Stomach (tissue), 4 donors: Measurements from ENCODE around the gene CDY1B.
"Not testable (repeated sequence)": the region's sequence is repeated elsewhere in the genome, so short reads cannot be mapped to it uniquely, and the experiment has no call there.

Experiments
- EP300 ChIP-seq: sonication (generic); formaldehyde crosslinking; IDR thresholded peaks from one replicate; pipeline ENCODE4 v1.6.1; 2017; ENCODE audit warnings: antibody characterized with exemption
- POLR2A ChIP-seq, 4 donors: fragments of 450-650 bp; IDR thresholded peaks; one replicate each; pipeline ENCODE4 v1.6.1; 2016; ENCODE audit warnings: antibody characterized with exemption in 4 of 4, control low read depth in 2 of 4, mild to moderate bottlenecking in 1 of 4, moderate library complexity in 1 of 4
- POLR2AphosphoS5 ChIP-seq, 3 donors: sonication (generic); formaldehyde crosslinking; IDR thresholded peaks; one replicate each; pipeline ENCODE4 v1.6.1; 2016; ENCODE audit warnings: antibody characterized with exemption in 3 of 3
- TF ChIP-seq, protein P1 (sequence below), 7 experiments: fragments of 450-650 bp in 4 of 7; fragments of 200-600 bp in 3 of 7; sonication (generic) in 3 of 7; IDR thresholded peaks; one replicate each; pipeline ENCODE4 v1.5.1; 2016 to 2019; ENCODE audit warnings: antibody characterized with exemption in 7 of 7, control low read depth in 2 of 7, mild to moderate bottlenecking in 1 of 7

DNA sequence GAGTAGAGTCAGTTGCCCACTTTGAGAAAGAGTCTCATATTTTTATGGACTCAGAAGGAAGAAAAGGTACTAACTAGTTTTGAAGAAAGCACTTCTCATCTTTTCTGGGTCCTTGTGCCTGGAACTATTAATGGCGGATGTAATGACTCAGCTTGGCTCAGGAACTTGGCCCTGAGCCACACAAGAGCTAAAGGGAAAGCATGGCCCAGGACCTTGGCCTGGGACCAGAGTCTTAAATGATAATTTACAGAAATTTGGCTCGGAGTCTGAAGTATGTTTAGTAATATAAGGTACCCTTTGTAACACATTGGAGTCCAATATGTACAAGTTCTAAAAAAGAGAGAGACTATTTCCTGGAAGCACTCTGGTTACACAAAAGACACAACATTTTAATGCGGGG lies 4.6 kb downstream of the CDY1B start:
- TF ChIP-seq, protein P1, sequence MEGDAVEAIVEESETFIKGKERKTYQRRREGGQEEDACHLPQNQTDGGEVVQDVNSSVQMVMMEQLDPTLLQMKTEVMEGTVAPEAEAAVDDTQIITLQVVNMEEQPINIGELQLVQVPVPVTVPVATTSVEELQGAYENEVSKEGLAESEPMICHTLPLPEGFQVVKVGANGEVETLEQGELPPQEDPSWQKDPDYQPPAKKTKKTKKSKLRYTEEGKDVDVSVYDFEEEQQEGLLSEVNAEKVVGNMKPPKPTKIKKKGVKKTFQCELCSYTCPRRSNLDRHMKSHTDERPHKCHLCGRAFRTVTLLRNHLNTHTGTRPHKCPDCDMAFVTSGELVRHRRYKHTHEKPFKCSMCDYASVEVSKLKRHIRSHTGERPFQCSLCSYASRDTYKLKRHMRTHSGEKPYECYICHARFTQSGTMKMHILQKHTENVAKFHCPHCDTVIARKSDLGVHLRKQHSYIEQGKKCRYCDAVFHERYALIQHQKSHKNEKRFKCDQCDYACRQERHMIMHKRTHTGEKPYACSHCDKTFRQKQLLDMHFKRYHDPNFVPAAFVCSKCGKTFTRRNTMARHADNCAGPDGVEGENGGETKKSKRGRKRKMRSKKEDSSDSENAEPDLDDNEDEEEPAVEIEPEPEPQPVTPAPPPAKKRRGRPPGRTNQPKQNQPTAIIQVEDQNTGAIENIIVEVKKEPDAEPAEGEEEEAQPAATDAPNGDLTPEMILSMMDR (IDR thresholded peaks at IDR 0.05): not testable (repeated sequence)
- not testable (repeated sequence) for TF ChIP-seq EP300; POLR2A (IDR thresholded peaks at IDR 0.05); POLR2AphosphoS5 (IDR thresholded peaks at IDR 0.05)
